K562 (cell line): Measurements from ENCODE around the gene LILRA2. TPM values are rescaled to one million over a fixed set of nuclear protein-coding genes. Genes with fewer than 3 reads are reported as not detected.

Experiments
- AFF4 ChIP-seq: sonication (generic); formaldehyde crosslinking; IDR thresholded peaks from 2 replicates; pipeline ENCODE4 v1.8.0; 2023; ENCODE audit warnings: mild to moderate bottlenecking, missing genetic modification reagents
- ATF1 ChIP-seq, 2 experiments: fragments of 450-650 bp in 1 of 2; IDR thresholded peaks; 2 replicates each; pipeline ENCODE4 v1.6.1; 2016; ENCODE audit warnings: missing compliant biosample characterization in 1 of 2, missing genetic modification characterization in 1 of 2
- CCNT2 ChIP-seq: IDR thresholded peaks from 2 replicates; pipeline ENCODE4 v1.6.1; 2011; ENCODE audit warnings: borderline replicate concordance, low read depth, mild to moderate bottlenecking, moderate library complexity, mixed read lengths, low read length; ENCODE audit not compliant: insufficient read length; ENCODE audit errors: extremely low read depth
- ELF2 ChIP-seq: fragments of 250-450 bp; sonication (Bioruptor Pico); IDR thresholded peaks from 2 replicates; pipeline ENCODE4 v1.5.0; 2021; ENCODE audit warnings: mild to moderate bottlenecking
- ELK1 ChIP-seq: sonication (generic); formaldehyde crosslinking; IDR thresholded peaks from 2 replicates; pipeline ENCODE4 v1.8.1; 2022; ENCODE audit warnings: missing genetic modification reagents
- HCFC1 ChIP-seq: IDR thresholded peaks from 2 replicates; pipeline ENCODE4 v1.6.1; 2012; ENCODE audit warnings: low read depth, low read length, improper control_type of control experiment
- HMGXB4 ChIP-seq: sonication (generic); formaldehyde crosslinking; IDR thresholded peaks from 2 replicates; pipeline ENCODE4 v1.8.1; 2023; ENCODE audit warnings: mild to moderate bottlenecking, missing genetic modification reagents
- MCM2 ChIP-seq: fragments of 450-650 bp; IDR thresholded peaks from 2 replicates; pipeline ENCODE4 v1.6.1; 2017; ENCODE audit warnings: low read depth, mild to moderate bottlenecking
- NFIC ChIP-seq: fragments of 450-650 bp; IDR thresholded peaks from 2 replicates; pipeline ENCODE4 v1.6.1; 2017; ENCODE audit warnings: mild to moderate bottlenecking, inconsistent platforms
- NRF1 ChIP-seq, 2 experiments: fragments of 450-650 bp; IDR thresholded peaks in 1 of 2; conservative IDR thresholded peaks in 1 of 2; 2 replicates each; pipeline ENCODE4 v1.6.1; 2014; ENCODE audit warnings: mild to moderate bottlenecking in 2 of 2
- NUFIP1 ChIP-seq: fragments of 450-650 bp; IDR thresholded peaks from 2 replicates; pipeline ENCODE4 v1.6.1; 2018; ENCODE audit not compliant: partially characterized antibody
- RBM25 ChIP-seq: fragments of 200-400 bp; formaldehyde crosslinking; IDR thresholded peaks from 2 replicates; pipeline ENCODE4 v1.6.1; 2018; ENCODE audit warnings: low read length, low read depth, moderate library complexity; ENCODE audit not compliant: severe bottlenecking
- SIX5 ChIP-seq, 2 experiments: IDR thresholded peaks; 2 replicates each; pipeline ENCODE4 v1.6.1; 2011; ENCODE audit warnings: low read length in 2 of 2, borderline replicate concordance in 1 of 2, low read depth in 1 of 2, mild to moderate bottlenecking in 1 of 2, moderate library complexity in 1 of 2; ENCODE audit not compliant: insufficient read depth in 1 of 2
- TAF7 ChIP-seq: fragments of 450-650 bp; IDR thresholded peaks from 2 replicates; pipeline ENCODE4 v1.6.1; 2016; ENCODE audit warnings: missing genetic modification characterization, missing compliant biosample characterization
- ZBTB26 ChIP-seq: fragments of 450-650 bp; formaldehyde crosslinking; IDR thresholded peaks from 2 replicates; pipeline ENCODE4 v1.4.0; 2022; ENCODE audit warnings: missing genetic modification characterization
- ZNF175 ChIP-seq: fragments of 200-800 bp; sonication (Bioruptor generic); IDR thresholded peaks from 2 replicates; pipeline ENCODE4 v1.6.1; 2016; ENCODE audit warnings: low read depth, mild to moderate bottlenecking, missing genetic modification characterization, missing compliant biosample characterization
- ZNF197 ChIP-seq: fragments of 200-800 bp; sonication (Bioruptor generic); IDR thresholded peaks from 2 replicates; pipeline ENCODE4 v1.6.1; 2016; ENCODE audit warnings: low read depth, missing genetic modification characterization, missing compliant biosample characterization
- ZNF280B ChIP-seq: fragments of 250-450 bp; sonication (Bioruptor Pico); IDR thresholded peaks from 2 replicates; pipeline ENCODE4 v1.5.1; 2021; ENCODE audit warnings: mild to moderate bottlenecking
- ZNF282 ChIP-seq: sonication (generic); formaldehyde crosslinking; IDR thresholded peaks from 2 replicates; pipeline ENCODE4 v1.8.1; 2023; ENCODE audit warnings: missing genetic modification reagents
- ZNF778 ChIP-seq: fragments of 450-650 bp; formaldehyde crosslinking; IDR thresholded peaks from 2 replicates; pipeline ENCODE4 v1.4.0; 2020; ENCODE audit warnings: mild to moderate bottlenecking, moderate library complexity
- polyA plus RNA-seq, 8 experiments: library from polyadenylated mRNA; depleted of rRNA in 4 of 8; stranded (reverse) in 5 of 8; unstranded in 3 of 8; fragments of >200 nt; fragmentation: Nextera tagmentation in 2 of 8; fragmentation: Illumina TruSeq in 1 of 8; extraction: Ambion mirVana in 2 of 8; extraction: Trizol in 1 of 8; gene quantifications; 2 replicates each; pipeline versions ENCODE4 v1.2.1 to v1.2.3, GENCODE V29; 2011 to 2014; ENCODE audit warnings: inconsistent platforms in 1 of 8, missing spikeins in 1 of 8
- total RNA-seq, 7 experiments: library from RNA; depleted of rRNA in 6 of 7; stranded (reverse); fragments of >200 nt in 6 of 7; fragmentation: Illumina TruSeq in 2 of 7; extraction: Trizol in 2 of 7; gene quantifications; 2 replicates each; pipeline versions ENCODE4 v1.2.1 to v1.2.3, GENCODE V29; 2011 to 2021; ENCODE audit warnings: low replicate concordance in 1 of 7

LILRA2 gene
- total and polyA plus RNA-seq, 9 of the 15 experiments (the other 6 are each of a cell fraction or from before 2014, with no cell fraction given): 0.32 to 2.1 (median 0.96) TPM

GRCh38 chr19:54526972-54527371, 46.6 kb upstream of the LILRA2 start (continued):
- no peak for TF ChIP-seq ELF2
- no peak for TF ChIP-seq MCM2
- TF ChIP-seq ZBTB26 (CRISPR knock-in tag): no peak
- peak; percentile 82 to 85 for TF ChIP-seq NRF1 (conservative IDR thresholded peaks at IDR 0.05 in 1 of 2, IDR thresholded peaks at IDR 0.05 in 1 of 2)
- no peak for TF ChIP-seq ZNF778 (CRISPR knock-in tag)
- no peak for TF ChIP-seq ZNF282 (CRISPR knock-in tag)
- no peak for TF ChIP-seq ZNF280B (CRISPR knock-in tag)
- TF ChIP-seq ZNF175 (CRISPR knock-in tag): no peak
- TF ChIP-seq HCFC1: no peak
- no peak for TF ChIP-seq ELK1 (CRISPR knock-in tag)
- TF ChIP-seq ZNF197 (CRISPR knock-in tag): no peak
- no peak for TF ChIP-seq HMGXB4 (CRISPR knock-in tag)
- no peak for TF ChIP-seq SIX5 (IDR thresholded peaks at IDR 0.05; ENCODE audit: borderline replicate concordance in 1 of 2, insufficient read depth in 1 of 2, low read depth in 1 of 2, low read length in 2 of 2)
- no peak for TF ChIP-seq CCNT2
- peak; percentile 17 for TF ChIP-seq RBM25
- TF ChIP-seq TAF7: no peak
- TF ChIP-seq NFIC: no peak
- no peak for TF ChIP-seq ATF1 (CRISPR knock-in tag; IDR thresholded peaks at IDR 0.05)
- TF ChIP-seq ATF1 (tag; IDR thresholded peaks at IDR 0.05): no peak
- TF ChIP-seq NUFIP1: no peak
- TF ChIP-seq AFF4 (CRISPR knock-in tag): no peak
